Stimulated activated naive B cell treated with anti-CD40 and anti-IgM and Interleukin-4, amounts not matched to agents 10 μg/mL and 1 μg/mL and 100 μg/mL, for 72 hours (primary cell): ENCODE results near the gene CDK15.
"Not testable (repeated sequence)": the region's sequence is repeated elsewhere in the genome, so short reads cannot be mapped to it uniquely, and the experiment has no call there.

Experiments used
- ATAC-seq, 2 donors: fragments of 150-1000 bp; cut with Tn5 transposase; replicated peaks; 2 replicates each; pipeline ENCODE4 v1.10.0; 2021; ENCODE audit warnings: moderate library complexity in 1 of 2
- DNase-seq: peaks from one replicate; pipeline ENCODE4 v3.0.0; 2021
- H3K27ac Mint-ChIP-seq: one replicate; pipeline ENCODE4 v1.8.0; 2022; ENCODE audit warnings: mild to moderate bottlenecking, mixed read lengths
- H3K27me3 Mint-ChIP-seq, 2 donors: one replicate each; pipeline ENCODE4 v1.8.0; 2022; ENCODE audit warnings: mixed read lengths in 2 of 2
- H3K36me3 Mint-ChIP-seq, 2 donors: one replicate each; pipeline ENCODE4 v1.8.0; 2022; ENCODE audit warnings: mixed read lengths in 2 of 2, mild to moderate bottlenecking in 1 of 2
- H3K4me1 Mint-ChIP-seq, 2 donors: one replicate each; pipeline ENCODE4 v1.8.0; 2022; ENCODE audit warnings: mixed read lengths in 2 of 2, mild to moderate bottlenecking in 1 of 2
- H3K4me3 Mint-ChIP-seq, 2 donors: one replicate each; pipeline ENCODE4 v1.8.0; 2022; ENCODE audit warnings: mild to moderate bottlenecking in 2 of 2, mixed read lengths in 2 of 2, moderate library complexity in 1 of 2
- H3K9me3 Mint-ChIP-seq, 2 donors: one replicate each; pipeline ENCODE4 v1.8.0; 2022; ENCODE audit warnings: mixed read lengths in 2 of 2, mild to moderate bottlenecking in 1 of 2

CDK15 gene

GRCh38 chr2:201797175-201797840, 9.0 kb upstream of the CDK15 start:
- no peaks in the 10 kb centered on the region for H3K4me1 Mint-ChIP-seq
- H3K4me3 Mint-ChIP-seq: no peak overlapping the region

GRCh38 chr2:201798252-201798913, 8.0 kb upstream of the CDK15 start:
- DNase-seq: no peak
- H3K27me3 Mint-ChIP-seq: peaks cover 7 to 20% of the 10 kb centered on the region in 2 donors
- no peak overlapping the region for H3K4me3 Mint-ChIP-seq
- H3K27ac Mint-ChIP-seq: no peak overlapping the region
- no peak for ATAC-seq
- H3K36me3 Mint-ChIP-seq: no peaks in the 10 kb centered on the region
- no peaks in the 10 kb centered on the region for H3K9me3 Mint-ChIP-seq
- no peaks in the 10 kb centered on the region for H3K4me1 Mint-ChIP-seq

More at GRCh38 chr2:201797175-201797840, 9.0 kb upstream of the CDK15 start:
- Mint-ChIP-seq H3K9me3 (no peaks in the 10 kb centered on the region), H3K27ac (no peak overlapping the region), H3K27me3 (peaks cover 9 to 19% of the 10 kb centered on the region in 2 donors), H3K36me3 (no peaks in the 10 kb centered on the region)
- ATAC-seq: no peak
- DNase-seq: no peak

- not testable (repeated sequence) for DNase-seq, H3K27ac Mint-ChIP-seq
Observed at GRCh38 chr2:201798914-201799285, 7.4 kb upstream of the CDK15 start.

GRCh38 chr2:201807452-201807999, 1.2 kb downstream of the CDK15 start:
- Mint-ChIP-seq H3K27me3 (peaks cover 8 to 24% of the 10 kb centered on the region in 2 donors), H3K36me3 (no peaks in the 10 kb centered on the region), H3K4me1 (peaks cover 10 to 15% of the 10 kb centered on the region in 2 donors), H3K4me3 (no peak overlapping the region), H3K27ac (no peak overlapping the region), H3K9me3 (no peaks in the 10 kb centered on the region)
- peak; percentile 7 for DNase-seq
- peak; percentile 89 for ATAC-seq

More at GRCh38 chr2:201798914-201799285, 7.4 kb upstream of the CDK15 start:
- H3K36me3 Mint-ChIP-seq, H3K4me3 Mint-ChIP-seq, ATAC-seq, H3K4me1 Mint-ChIP-seq, H3K9me3 Mint-ChIP-seq: not testable (repeated sequence)
- H3K27me3 Mint-ChIP-seq: peaks cover 9 to 20% of the 10 kb centered on the region in 2 donors

GRCh38 chr2:201808027-201808426, 1.7 kb downstream of the CDK15 start:
- Mint-ChIP-seq H3K4me1 (peaks cover 10 to 15% of the 10 kb centered on the region in 2 donors), H3K36me3 (no peaks in the 10 kb centered on the region), H3K9me3 (no peaks in the 10 kb centered on the region), H3K4me3 (no peak overlapping the region), H3K27me3 (peaks cover 7 to 22% of the 10 kb centered on the region in 2 donors), H3K27ac (no peak overlapping the region)
- ATAC-seq (no peak), DNase-seq (no peak)

GRCh38 chr2:201809633-201810032, 3.3 kb downstream of the CDK15 start:
- no peak overlapping the region for H3K4me3 Mint-ChIP-seq
- no peak for ATAC-seq

GRCh38 chr2:201810604-201811003, 4.3 kb downstream of the CDK15 start:
- not testable (repeated sequence) for ATAC-seq
- peaks cover 4 to 23% of the 10 kb centered on the region in 2 donors for H3K27me3 Mint-ChIP-seq

More at GRCh38 chr2:201809633-201810032, 3.3 kb downstream of the CDK15 start:
- H3K4me1 Mint-ChIP-seq: peaks cover 10 to 15% of the 10 kb centered on the region in 2 donors
- H3K27me3 Mint-ChIP-seq: peaks cover 4 to 23% of the 10 kb centered on the region in 2 donors
- DNase-seq: no peak
- no peak overlapping the region for H3K27ac Mint-ChIP-seq
- no peaks in the 10 kb centered on the region for H3K9me3 Mint-ChIP-seq
- H3K36me3 Mint-ChIP-seq: no peaks in the 10 kb centered on the region

GRCh38 chr2:201813996-201814760, 7.8 kb downstream of the CDK15 start:
- Mint-ChIP-seq H3K4me3 (no peak overlapping the region), H3K4me1 (no peaks in the 10 kb centered on the region), H3K27ac (no peak overlapping the region), H3K9me3 (no peaks in the 10 kb centered on the region), H3K36me3 (no peaks in the 10 kb centered on the region), H3K27me3 (peaks cover 13 to 17% of the 10 kb centered on the region in 2 donors)
- DNase-seq: no peak
- no peak for ATAC-seq

More at GRCh38 chr2:201810604-201811003, 4.3 kb downstream of the CDK15 start:
- H3K36me3 Mint-ChIP-seq, H3K9me3 Mint-ChIP-seq, H3K27ac Mint-ChIP-seq, H3K4me3 Mint-ChIP-seq, DNase-seq: not testable (repeated sequence)
- H3K4me1 Mint-ChIP-seq: peaks cover 10 to 15% of the 10 kb centered on the region in 2 donors

GRCh38 chr2:201816657-201817575, 10.6 kb downstream of the CDK15 start:
- DNase-seq: no peak
- ATAC-seq: no peak
- Mint-ChIP-seq H3K36me3 (no peaks in the 10 kb centered on the region), H3K4me1 (no peaks in the 10 kb centered on the region), H3K4me3 (no peak overlapping the region), H3K27me3 (peaks cover 14 to 15% of the 10 kb centered on the region in 2 donors), H3K27ac (no peak overlapping the region), H3K9me3 (no peaks in the 10 kb centered on the region)

GRCh38 chr2:201820383-201821007, 14.2 kb downstream of the CDK15 start:
- Mint-ChIP-seq H3K27me3 (peaks cover 11 to 16% of the 10 kb centered on the region in 2 donors), H3K4me1 (no peaks in the 10 kb centered on the region), H3K36me3 (no peaks in the 10 kb centered on the region), H3K4me3 (no peak overlapping the region), H3K9me3 (no peaks in the 10 kb centered on the region), H3K27ac (no peak overlapping the region)
- DNase-seq: no peak
- ATAC-seq: no peak

- Mint-ChIP-seq H3K4me1 (no peaks in the 10 kb centered on the region), H3K9me3 (peaks cover 0 to 1% of the 10 kb centered on the region in 2 donors), H3K4me3 (no peak overlapping the region), H3K27ac (no peak overlapping the region), H3K36me3 (no peaks in the 10 kb centered on the region), H3K27me3 (peaks cover 15 to 17% of the 10 kb centered on the region in 2 donors)
- DNase-seq (no peak), ATAC-seq (no peak)
Observed at GRCh38 chr2:201821080-201821479, 14.7 kb downstream of the CDK15 start.

- Mint-ChIP-seq H3K4me1 (no peaks in the 10 kb centered on the region), H3K9me3 (peaks cover 0 to 1% of the 10 kb centered on the region in 2 donors), H3K27me3 (peaks cover 12 to 18% of the 10 kb centered on the region in 2 donors), H3K27ac (no peak overlapping the region), H3K36me3 (no peaks in the 10 kb centered on the region), H3K4me3 (no peak overlapping the region)
- DNase-seq: no peak
- ATAC-seq: no peak
Observed at GRCh38 chr2:201824212-201824611, 17.9 kb downstream of the CDK15 start.

- Mint-ChIP-seq H3K4me1 (no peaks in the 10 kb centered on the region), H3K36me3 (no peaks in the 10 kb centered on the region), H3K27me3 (peaks cover 11 to 16% of the 10 kb centered on the region in 2 donors), H3K4me3 (no peak overlapping the region), H3K27ac (no peak overlapping the region), H3K9me3 (peaks cover 0 to 3% of the 10 kb centered on the region in 2 donors)
- DNase-seq: no peak
- ATAC-seq: no peak
Observed at GRCh38 chr2:201827621-201828020, 21.3 kb downstream of the CDK15 start.
